DMS53 treated with DMSO at 0.1 percent for 48 hours (cell line): ENCODE data around the gene KCNG3.

ENCODE experiments used
- DNase-seq: peaks from one replicate; lab custom pipeline; 2025; ENCODE audit not compliant: unreplicated experiment; lab: John Stamatoyannopoulos, UW

The KCNG3 gene, protein sequence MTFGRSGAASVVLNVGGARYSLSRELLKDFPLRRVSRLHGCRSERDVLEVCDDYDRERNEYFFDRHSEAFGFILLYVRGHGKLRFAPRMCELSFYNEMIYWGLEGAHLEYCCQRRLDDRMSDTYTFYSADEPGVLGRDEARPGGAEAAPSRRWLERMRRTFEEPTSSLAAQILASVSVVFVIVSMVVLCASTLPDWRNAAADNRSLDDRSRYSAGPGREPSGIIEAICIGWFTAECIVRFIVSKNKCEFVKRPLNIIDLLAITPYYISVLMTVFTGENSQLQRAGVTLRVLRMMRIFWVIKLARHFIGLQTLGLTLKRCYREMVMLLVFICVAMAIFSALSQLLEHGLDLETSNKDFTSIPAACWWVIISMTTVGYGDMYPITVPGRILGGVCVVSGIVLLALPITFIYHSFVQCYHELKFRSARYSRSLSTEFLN

DNA sequence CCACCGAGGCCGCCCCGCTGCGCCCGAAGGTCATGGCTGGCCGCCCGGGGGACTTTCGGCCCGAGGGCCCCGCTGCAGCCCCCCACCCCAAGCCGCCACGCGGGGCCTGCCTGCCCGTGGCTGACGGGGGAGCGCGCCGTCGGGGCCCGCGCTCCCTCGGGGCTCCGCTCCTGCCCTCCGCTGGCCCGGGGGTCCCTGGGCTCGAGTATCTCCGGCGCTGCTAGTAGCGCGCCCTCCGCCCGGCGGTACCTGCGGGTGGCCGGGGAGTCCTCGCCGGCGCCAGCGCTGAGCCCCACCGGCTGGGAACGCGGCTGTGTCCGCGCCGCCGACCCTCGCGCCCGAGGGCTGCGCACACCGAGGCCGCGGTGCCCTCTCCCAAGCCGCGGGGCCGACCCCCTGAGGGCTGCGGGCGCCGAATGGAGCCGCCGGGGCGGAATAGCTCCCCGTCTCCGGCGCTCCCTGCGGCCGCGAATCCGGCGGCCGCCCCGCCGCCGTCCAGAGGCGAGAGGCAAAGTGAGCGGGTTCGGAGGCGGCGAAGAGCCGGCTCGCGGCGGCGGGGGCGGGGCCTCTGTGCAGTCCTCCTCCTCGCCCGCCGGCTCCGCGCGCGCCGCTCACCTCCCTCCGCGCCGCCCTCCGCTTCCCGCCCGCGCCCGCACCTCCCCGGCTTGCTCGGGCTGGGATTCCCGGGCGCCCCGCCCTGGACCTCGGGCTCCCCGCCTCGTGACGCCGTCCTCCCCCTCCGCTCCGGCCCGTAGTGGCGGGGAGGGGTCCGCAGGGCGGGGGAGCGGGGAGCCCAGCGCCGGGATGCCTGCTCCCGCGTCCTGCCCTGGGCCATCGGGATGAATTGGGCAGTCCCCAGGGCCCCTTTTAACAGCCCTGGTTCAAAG is at the start of gene KCNG3:
TSS of gene KCNG3 (minus strand) at position 515 of the 887 bp plus-strand sequence. CDS start at position 34, 481 bp downstream.
- DNase-seq = peak; percentile 62

DNA sequence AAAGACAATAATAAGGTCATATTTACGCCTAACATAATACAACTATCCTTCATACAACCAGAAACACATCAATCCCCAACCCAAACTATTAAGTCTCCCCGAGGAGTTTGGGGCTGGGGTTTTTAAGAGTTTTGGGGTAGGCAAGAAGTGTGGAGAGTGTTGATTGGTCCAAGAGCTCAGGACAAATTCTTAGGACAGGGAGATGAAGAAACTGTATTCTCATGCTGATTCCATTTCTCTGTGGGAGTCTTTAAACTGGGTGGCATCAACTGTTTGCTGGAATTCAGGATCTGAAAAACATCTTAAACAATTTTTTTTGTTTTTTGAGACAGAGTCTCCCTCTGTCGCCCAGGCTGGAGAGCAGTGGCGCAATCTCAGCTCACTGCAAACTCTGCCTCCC is 49.1 kb upstream of the KCNG3 start:
- no peak for DNase-seq

DNA sequence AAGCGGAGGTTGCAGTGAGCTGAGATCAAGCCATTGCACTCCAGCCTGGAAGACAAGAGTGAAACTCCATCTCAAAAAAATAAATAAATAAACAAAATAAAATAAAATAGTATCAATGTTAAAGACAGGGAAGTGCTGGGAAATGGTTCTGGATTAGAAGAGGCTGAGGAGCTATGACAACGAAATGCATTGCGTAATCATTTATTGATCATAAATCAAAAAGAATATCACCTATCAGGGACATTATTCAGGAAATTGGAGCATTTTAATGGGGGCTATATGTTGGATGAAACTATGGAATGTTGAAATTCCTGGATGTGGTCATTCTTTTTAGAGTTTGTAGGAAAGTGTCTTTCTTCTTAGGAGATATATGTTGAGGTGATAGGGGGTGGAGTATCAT is 43.7 kb upstream of the KCNG3 start:
- no peak for DNase-seq

DNA sequence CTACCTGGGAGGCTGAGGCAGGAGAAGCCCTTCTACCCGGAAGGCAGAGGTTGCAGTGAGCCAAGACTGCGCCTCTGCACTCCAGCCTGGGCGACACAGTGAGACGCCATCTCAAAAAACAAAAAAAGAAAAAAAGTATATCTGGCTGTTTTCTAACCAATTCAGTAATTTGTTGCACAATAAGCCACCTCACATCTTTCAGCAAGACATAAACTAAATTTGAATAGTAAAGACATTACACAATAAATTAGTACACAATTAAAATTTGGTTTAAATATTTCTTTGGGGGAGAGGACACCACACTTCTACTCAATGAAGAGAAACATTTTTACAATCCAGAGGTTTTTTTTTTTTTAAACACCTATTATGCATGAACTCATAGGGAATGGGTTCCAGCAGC is 38.6 kb upstream of the KCNG3 start:
- DNase-seq = no peak

DNA sequence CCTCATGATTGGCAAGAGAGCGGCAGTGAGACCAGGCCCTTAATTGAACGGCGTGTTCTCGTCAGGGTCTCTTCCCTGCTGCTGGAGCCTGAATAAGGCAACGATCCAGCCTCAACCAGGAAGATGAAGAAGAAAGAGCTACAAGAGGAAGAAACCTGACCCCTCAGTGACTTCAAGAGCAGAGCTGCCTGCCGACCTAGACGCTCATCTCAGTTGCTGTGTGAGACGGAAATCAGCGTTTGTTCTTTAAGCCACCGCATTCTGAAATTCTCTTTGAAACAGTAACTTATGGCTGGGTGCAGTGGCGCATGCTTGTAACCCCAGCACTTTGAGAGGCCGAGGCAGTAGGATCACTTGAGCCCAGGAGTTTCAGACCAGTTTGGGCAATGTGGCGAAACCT is 29.6 kb upstream of the KCNG3 start:
- no peak for DNase-seq

DNA sequence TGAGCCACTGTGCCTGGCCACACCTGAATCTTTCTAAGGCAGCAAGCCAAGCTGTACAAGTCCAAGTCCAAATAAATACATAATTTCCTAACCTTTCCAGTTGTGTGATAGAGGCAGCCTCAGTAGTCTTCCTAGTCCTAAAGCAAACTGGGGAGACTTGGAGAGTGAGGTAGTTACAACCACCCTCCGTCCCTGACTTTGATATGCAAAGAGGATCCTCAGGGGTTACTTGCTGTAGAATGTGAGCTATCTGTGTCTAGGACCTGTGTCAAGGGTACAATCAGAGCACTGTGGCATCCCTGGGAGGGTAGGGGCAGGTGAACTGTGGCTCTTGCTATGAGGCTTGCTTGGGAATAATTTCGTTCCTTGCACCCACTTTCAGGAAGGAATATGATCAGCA is 28.3 kb upstream of the KCNG3 start:
- DNase-seq = no peak

DNA sequence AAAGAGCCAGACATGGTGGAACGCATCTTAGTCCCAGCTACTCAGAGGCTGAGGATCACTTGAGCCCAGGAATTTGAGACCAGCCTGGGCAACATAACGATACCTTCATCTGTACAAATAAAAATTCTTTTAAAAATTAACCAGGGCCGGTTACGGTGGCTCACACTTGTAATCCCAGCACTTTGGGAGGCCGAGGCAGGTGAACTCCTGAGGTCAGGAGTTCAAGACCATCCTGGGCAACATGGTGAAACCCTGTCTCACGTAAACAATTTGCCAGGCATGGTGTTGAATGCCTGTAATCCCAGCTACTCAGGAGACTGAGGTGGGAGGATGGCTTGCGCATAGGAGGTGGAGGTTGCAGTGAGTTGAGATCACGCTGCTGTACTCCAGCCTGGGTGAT is 25.8 kb upstream of the KCNG3 start:
- no peak for DNase-seq

DNA sequence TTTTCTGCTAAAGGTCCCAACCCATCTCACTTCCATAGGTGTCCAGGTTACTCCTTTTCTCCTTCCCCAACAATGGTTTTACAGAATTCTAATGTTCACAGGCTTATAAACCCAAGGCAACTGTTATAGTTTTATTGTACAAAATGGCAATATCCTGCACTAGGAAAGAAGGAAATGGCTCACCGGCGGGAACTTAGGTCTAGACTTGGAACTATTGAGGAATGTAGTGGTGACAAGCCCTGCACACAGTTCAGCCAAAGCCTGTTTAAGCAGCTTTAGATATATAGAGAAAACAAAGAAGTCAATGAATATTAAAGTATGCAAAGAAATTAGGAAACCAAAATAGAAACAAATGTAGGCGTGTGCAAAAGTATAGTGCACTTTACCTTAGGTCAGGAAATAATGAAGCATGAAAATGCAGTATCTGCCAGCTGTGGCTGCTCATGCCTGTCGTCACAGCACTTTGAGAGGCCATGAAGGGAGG is 22.7 kb upstream of the KCNG3 start:
- no peak for DNase-seq

DNA sequence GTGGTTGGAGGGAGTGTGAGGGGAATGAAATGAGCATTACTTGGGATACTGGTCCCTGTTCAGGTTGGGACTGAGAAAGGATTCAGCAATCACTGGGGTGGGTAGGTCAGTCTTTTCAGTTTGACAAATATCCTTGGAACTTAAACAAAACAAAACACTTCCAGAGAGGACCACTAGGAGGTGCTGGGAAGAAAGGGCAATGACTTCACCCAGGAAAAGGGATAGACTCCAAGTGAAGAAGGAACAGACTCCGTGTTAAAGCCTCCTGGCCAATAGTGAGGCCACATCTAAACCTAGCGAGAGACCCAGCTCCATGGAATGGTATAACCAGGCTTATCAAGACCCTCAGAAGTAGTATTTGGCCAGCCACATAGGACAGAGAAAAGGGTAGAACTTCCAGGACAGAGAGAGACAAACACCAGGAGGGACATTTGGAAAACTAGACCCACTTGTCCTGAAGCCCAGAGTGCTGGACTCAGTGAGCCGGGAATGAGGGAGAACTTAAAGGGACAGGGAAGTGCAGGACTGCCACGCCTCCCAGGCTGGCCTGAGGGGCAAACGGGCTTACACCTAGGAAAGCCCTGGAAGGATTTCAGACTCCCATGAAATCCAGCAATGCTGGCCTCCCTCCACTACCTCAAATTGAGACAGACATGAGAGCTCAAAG is 19.6 kb upstream of the KCNG3 start:
- peak; percentile 22 for DNase-seq

DNA sequence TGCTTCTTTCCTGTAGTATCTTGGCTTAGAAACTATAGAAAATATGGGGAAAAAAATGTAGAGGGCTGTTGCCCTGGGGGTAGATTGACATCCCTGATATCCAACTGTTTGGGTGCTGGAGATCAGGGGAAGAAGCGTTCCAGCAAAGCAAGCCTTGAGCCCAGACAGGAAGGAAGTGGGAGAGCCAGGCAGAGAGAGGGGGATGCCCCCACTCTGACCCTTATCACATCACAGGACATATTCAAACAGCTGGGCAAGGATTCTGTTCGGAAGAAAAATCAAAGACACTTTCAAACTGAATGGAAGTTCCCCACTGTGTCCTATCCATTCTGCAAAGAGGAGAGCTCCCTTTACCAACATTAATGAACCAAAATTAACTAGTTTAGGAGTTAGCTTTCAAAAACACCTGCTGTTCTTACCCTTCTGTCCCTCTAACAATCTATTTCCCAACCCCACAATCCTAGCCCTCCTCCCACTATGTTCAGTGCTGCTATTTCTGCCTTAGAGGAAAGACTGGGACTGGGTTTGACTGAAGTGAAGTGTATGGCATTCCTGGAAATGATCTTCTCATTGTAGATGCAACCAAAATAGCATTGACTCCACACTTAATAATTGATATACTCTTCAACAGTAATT is 16.9 kb upstream of the KCNG3 start:
- DNase-seq = no peak

DNA sequence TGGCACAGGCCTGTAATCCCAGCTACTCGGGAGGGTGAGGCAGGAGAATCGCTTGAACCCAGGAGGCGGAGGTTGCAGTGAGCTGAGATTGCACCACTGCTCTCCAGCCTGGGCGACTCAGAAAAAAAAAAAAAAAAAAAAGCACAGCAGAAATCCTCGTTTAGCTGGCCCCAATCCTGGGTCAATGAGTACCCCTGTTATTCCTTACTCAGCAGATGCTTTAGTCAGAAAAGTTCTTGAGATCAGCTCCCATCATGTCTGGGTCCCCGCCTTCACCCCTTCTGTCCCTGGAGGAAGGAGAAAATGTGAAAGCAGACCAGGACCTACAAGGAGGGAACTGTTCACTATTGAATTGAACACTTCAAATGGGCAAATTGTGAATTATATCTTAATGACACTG is 16.4 kb upstream of the KCNG3 start:
- DNase-seq = no peak

DNA sequence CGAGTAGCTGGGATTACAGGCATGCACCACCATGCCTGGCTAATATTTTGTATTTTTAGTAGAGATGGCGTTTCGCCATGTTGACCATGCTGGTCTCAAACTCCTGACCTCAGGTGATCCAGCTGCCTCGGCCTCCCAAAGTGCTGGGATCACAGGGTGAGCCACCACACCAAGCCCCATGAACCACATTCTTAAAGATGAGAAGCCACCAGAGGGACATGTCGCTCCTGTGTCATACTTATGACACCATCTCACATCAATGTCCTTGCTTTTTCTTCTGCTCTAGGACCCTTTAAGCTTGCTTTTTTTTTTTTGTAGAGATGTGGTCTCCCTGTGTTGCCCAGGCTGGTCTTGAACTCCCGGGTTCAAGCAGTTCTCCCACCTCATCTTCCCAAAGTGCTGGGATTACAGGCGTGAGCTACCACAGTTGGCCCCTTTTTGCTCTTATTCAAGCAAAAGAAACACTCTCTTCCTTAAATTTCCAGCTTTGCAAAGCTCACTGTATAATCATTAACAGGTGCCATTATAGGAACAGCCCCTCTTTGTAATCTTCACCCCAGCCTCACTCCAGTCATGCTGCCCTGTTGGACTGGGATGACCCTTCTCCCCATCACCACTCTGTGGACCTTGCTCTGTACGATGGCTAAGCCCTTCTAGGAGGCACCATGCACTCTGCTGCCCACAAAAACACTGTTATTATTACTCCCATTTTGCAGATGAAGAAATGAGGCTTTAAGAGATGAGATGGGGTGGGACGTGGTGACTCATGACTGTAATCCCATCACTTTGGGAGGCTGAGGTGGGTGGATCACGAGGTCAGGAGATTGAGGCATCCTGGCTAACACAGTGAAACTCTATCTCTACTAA is 10.8 kb upstream of the KCNG3 start:
- DNase-seq = no peak

DNA sequence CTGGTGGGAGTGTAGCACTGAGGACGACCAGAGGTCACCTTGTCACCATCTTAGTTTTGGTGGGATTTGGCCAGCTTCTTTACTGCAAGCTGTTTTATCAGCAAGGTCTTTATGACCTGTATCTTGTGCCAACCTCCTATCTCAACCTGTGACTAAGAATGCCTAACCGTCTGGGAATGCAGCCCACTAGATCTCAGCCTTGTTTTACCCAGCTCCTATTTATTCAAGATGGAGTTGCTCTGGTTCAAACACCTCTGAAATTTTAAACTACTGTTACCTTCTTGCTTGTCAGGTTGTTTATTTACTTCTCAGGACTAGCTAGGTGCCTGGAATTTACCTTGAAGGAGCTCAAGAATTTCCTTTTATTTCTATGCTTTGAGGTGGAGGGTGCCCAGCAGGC is 9.5 kb upstream of the KCNG3 start:
- DNase-seq = no peak

DNA sequence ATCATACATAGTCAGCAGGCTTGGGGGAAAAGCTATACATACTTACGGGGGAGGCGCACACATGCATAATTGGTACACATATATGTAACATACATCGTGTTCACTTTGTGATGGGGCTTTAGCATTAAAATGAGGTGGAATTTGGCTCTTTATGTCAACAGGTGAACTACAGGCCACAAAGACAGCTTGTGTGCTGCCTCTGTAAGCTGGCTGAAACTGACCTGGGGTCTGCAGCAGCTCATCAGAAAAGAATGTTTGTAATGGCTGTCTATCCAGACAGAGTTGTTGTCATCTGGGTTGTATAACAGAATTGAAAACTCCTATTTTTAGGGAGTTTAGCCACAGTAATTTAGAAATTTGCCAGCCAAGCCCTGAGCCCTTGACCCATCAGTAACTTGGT is 4.7 kb upstream of the KCNG3 start:
- no peak for DNase-seq

DNA sequence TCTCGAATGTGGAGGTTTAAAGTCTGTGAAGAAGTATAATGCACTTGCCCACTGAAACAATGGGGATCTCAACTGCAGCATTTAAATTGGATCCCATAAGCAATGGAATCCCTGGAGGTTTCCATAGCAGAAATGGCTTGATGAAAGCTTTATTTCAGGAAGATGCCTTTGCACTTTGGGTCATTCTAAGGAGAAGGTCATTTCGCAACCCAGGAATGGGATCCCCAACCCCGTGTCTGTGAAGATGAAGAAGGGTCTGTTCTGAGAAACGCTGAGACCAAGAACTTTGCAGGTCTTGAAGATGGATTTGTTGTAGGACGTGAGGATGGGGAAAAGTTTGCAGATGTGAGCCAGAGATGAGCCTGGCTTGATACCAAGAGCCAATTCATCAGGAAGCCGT is 1.8 kb upstream of the KCNG3 start:
- DNase-seq = no peak

DNA sequence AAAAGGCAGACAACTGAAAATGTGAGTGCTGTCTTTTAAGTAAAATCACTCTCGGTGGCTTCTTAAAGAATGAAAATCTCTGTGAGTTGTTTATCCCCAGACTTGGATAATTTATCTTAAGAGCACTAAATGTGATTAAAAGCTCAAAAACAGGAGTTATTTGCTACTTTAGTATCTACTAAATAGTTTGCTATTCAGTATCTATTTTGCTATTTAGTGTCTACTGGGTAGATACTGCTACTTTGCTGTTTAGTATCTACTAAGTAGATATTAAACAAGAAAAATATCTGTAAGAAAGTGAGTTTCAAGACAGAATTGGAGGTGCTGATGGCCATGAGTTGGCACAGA is 1.4 kb upstream of the KCNG3 start:
- no peak for DNase-seq

DNA sequence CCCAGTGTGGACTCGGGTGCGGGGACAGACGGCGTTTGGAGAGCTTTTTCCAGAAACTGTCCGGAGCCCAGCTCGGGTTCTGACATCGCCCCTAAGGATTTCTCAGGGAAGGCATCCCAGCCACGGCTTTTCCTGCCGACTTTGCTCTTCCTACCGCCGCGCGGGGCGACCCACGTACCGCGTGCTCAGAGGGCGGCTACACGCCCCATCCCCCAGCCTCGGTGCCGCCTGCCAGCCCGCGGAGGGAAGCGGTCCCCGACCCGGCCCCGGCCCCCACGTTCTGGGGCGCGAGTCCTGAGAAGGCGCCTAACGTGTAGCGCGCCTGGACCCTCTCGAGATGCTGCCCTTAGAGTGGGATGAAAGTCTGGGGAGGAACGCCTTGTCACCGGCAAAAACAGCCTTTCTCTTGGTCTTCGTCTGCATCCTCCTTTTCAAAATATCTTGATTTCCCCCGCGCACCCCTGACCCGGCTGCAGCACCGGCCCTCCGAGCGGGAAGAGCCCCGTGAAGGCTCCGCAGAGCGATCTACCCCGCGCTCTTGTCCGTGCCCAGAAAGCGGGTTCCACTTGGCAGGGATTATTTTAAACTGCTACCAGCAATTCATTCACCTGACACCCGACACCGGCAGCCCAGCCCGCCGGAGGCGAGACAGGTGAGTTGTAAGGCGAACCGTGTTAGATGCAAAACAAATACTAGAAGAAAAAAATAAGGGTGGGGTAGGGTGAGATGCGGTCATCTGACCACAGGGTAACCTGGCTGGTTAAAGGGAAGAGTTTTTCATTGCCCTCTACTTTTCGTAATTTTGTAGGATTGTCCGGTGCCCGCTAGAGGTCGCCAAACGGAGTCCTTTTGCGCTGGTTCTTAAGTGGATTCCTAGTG is 812 bp upstream of the KCNG3 start:
- DNase-seq = peak; percentile 92

DNA sequence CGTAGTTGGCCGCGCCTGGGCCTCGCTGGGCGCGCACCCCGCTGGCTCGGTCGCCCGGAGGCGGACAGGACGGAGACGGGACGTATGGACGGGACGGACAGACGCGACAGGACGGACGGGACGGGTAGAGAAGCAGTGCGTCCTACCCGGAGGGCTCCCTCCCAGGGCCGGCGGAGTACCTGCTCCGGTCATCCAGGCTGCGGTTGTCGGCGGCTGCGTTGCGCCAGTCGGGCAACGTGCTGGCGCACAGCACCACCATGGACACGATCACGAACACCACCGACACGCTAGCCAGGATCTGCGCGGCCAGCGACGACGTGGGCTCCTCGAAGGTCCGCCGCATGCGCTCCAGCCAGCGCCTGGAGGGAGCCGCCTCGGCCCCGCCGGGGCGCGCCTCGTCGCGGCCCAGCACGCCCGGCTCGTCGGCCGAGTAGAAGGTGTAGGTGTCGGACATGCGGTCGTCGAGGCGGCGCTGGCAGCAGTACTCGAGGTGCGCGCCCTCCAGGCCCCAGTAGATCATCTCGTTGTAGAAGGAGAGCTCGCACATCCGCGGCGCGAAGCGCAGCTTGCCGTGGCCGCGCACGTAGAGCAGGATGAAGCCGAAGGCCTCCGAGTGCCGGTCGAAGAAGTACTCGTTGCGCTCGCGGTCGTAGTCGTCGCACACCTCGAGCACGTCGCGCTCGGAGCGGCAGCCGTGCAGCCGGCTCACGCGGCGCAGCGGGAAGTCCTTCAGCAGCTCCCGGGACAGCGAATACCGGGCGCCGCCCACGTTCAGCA is 903 bp downstream of the KCNG3 start:
- DNase-seq = peak; percentile 15
